ENCODE results near the gene IL34.
A peak's percentile ranks its signal among the peaks of the same experiment; 100 is the strongest.
"Not testable (repeated sequence)": the region's sequence is repeated elsewhere in the genome, so short reads cannot be mapped to it uniquely, and the experiment has no call there.

IL34 gene

DNA sequence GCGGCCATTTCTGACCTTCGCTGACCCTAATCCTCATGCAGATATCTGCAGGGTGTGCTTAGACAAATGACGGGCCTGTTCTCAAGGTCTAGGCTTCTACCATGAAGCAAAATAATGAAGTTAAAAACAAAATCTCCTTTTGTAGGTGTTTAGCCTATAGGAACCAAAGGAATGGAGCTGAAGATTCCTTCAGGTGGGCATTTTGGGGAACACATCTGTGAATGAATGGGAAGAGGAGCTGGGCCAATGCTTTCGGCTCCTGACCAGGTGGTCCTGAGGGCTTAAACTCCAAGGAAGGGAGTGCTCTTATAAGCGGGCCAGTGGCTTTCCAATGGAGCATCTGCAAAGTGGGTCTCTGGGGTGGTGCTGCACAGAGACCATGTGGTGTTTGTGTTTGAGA, 14.1 kb upstream of the IL34 start:
- DNase-seq: no peak

DNA sequence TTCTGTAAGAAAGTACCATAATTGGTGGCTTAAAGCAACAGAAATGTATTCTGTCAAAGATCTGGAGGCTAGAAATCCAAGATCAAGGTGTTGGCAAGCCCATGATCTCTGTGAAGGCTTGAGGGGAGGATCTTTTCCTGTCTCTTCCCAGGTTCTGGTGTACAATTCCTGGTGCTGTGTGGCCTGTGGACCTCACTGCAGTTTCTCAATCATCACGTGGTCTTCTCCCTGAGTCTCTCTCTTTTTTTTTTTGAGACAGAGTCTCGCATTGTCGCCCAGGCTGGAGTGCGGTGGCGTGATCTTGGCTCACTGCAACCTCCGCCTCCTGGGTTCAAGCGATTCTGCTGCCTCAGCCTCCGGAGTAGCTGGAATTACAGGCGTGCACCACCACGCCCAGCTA, 12.7 kb upstream of the IL34 start:
- DNase-seq: not testable (repeated sequence)

DNA sequence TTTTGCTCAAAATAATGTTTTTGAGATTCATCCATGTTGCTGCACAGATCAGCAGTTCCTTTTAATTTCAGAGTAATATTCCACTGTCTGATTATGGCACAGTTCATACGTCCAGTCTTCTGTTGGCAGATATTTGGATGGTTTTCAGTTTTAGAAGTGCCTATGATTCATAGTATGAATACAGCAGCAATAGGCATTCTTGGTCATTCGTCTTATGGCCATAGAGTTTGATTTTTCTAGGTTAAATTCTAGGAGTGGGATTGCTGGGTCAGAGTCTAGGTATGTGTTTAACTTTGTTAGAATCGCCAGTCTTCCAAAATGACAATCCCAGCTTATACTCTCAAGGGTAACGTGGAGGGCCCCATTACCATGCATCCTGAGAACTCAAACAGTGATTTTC, 11.5 kb upstream of the IL34 start:
- no peak for DNase-seq

DNA sequence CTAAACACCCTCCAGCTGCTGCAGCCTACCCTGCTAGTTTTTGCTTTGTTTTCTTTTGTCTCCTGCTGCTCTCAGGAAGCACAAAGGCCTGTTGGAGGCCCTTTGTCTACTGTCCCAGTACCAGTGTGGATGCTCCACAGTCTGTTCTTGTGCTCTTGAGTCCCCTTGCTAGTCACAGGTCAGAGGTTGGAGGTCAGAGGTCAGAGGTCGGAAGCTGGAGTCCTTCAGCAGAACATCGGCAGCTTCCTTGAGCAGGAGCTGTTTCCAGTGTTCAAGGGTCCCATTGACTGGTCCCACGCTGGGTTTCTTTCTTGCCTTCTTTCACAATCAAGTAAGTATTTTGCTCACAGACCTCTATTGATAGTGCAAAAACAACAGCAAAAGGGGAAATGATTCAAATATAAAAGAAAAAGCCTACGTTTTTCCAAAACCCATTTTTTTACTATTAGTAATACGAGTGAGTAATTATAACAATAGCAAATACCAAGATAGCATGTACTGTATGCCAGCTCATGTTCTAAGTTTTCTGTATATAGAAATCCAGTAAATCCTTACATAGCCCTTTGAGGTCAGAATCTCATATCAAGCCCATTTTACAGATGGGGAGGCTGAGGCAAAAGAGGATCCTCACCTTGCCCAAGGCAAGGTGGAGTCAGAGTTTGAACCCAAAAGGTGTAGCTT, 10.9 kb upstream of the IL34 start:
- no peak for DNase-seq

DNA sequence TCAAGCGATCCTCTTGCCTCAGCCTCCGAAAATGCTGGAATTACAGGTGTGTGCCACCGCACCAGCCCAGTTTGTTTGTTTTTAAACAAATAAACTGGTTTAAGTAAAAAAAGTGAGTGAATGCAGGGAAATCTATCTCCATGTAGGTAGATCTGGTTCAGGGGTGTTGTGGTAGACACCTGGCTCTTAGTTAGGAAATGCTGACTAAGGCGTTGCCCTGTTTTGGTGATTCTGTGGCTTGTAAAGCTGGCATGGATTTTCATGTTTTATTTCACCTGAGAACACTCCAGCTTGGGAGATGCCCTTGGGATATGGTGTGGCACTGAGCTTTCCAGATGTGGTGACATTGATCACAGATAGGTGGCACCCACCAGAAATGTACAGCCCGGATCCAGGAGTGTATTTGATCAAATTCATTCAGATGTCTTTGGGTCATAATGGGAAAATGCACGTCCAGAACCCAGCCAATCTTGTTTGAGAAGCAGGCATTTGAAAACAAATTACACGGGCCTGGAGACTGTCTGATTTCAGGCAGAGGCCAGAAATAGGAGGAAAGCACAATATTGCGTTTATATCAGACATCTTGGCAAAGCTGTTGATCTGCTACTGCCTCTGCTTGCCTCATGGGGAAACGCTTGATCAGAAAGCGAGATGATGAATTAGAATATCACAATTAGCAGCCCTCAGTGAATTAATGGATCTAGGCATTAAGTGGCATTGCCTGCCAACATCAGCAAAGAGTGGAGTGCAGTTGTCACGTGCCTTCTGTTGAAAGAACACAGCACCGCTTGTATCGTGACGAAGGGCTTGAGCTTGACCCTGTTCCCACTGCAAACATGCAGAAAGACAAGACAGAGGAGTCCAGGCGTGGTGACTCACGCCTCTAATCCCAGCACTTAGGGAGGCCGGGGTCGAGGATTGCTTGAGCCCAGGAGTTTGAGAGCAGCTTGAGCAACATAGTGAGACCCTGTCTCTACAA, 7.3 kb upstream of the IL34 start:
- no peak for DNase-seq

DNA sequence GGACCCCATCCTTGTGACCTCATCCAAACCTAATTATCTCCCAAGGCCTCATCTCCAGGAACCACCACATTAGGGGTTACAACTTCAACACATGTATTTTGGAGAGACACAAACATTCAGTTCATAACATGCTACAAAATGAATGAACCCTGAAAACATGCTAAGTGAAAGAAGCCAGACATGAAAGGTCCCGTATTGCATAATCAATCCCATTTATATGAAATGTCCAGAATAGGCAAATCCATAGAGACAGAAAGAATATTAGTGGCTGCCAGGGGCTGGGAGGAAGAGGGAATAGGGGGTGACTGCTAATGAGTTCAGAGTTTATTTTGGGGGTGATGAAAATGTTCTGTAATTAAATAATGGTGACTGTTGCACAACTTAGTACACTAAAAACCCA, 3.7 kb upstream of the IL34 start:
- DNase-seq: no peak

DNA sequence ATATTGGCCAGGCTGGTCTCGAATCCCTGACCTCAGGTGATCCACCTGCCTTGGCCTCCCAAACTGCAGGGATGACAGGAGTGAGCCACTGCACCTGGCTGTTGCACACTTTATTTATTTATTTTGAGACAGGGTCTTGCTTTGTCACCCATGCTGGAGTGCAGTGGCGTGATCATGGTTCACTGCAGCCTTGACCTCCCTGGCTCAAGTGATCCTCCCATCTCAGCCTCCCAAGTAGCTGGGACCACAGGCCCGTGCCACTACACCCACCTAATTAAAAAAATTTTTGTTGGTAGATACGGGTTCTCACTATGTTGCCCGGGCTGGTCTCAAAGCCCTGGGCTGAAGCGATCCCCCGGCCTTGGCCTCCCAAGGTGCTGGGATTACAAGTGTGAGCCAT, 3.1 kb upstream of the IL34 start:
- not testable (repeated sequence) for DNase-seq

DNA sequence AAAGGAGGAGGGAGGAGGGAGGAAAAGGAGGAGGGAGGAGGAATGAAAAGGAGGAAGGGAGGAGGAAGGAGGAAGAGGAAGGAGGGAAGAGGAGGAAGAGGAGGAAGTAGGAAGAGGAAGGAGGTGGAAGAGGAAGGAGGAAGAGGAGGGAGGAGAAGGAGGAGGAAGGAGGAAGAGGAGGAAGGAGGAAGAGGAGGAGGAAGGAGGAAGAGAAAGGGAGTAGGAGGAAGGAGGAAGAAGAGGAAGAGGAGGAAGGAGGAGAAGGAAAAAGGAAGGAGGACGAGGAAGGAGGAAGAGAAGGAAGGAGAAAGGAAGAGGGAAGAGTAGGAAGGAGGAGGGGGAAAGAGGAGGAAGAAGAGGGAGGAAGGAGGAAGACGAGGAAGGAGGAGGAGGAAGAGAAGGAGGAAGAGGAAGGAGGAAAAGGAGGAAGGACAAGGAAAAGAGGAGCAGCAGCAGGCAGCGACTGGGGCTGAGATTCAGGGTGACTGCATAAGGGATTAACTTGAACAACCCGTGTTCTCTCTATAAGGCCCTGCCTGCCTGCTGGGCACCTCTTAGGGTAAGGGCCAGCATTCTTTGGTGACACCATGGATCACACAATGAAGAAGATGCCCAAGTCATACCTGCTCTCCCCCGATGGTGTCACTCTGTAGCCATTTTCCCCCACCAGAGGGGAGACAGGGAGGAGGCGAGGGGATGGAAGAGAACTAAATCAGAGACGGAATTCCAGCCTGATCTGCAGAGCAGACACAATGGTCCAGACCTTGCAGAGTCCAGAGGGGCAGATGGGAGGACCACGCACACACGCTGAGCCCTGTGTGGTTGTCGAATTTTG, 1.4 kb upstream of the IL34 start:
- no peak for DNase-seq

DNA sequence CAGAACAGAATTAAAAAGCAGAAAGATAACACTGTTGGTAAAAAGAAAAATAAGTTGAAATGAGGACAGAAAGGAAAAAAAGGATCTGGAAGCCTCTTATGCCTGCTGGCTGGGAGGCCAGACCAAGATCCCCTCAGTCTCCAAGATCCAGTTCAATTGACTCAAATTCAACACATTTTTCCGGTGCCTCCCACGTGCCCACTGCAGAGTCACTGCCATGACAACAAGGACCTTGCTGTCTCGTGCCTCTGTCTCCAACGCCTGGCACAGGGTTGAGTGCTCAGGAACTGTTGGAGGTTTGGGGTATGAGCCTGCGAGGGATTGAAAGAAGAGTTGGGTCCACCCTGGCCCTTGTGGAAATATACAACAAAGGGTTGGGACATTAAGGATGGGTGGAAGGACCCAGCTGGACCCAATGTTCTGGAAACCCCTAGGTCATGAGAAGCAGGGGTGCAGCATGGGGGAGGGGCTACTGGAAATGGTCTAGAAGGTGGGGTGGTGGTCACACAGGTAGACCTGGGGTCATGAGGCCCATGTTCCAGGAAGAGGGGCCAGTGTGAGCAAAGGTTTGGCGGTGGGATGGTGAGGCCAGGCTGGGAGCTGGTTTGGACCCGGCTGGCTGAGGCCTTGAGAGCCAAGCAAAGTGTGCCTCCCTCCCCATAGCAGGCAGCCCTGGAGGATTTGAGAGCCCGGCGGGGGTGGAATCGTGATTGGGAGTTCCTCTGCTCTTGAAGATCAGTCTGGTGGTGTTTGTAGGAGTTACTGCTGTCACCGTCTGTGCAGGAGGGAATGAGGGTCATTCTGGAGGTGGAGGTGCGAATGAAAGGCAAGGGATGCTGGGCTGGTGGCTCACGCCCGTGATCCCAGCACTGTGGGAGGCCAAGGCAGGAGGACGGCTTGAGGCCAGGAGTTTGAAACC, 1.3 kb downstream of the IL34 start:
- no peak for DNase-seq

DNA sequence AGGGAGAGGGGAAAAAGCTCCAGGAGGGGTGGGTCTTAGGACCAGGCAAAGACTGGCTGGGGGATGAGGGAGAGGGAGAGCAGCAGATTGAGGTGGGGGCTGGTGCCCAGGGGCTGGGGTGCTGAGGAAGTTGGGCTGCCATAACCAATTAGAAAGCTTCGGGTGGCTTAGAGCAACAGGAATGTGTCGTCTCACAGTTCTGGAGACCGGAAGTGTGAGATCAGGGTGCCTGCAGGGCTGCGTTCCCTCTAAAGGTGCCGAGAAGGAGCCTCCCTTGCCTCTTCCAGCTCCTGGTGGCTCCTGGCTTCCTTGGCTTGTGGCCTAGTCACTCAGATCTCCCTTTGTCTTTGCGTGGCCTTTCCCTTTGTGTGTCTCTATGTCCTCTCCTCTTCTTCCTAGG, 2.2 kb downstream of the IL34 start:
- no peak for DNase-seq

DNA sequence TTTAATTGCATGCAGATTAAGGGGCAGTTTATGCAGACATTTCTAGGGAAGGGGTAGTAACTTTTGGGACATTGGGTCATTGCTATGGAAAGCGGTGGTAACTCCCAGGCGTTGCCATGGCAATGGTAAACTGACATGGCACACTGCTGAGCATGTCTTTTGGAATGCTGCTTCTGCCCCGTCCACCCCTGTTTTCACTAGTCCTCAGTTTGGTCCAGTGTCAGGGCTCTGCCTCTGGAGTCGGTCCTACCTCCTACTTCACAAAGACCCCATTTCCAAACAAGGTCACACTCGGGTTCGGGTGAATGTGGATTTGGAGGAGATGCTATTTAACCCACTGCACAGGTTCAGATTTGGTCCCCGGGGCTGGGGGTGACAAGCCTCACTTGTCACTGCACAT, 2.9 kb downstream of the IL34 start:
- no peak for DNase-seq

DNA sequence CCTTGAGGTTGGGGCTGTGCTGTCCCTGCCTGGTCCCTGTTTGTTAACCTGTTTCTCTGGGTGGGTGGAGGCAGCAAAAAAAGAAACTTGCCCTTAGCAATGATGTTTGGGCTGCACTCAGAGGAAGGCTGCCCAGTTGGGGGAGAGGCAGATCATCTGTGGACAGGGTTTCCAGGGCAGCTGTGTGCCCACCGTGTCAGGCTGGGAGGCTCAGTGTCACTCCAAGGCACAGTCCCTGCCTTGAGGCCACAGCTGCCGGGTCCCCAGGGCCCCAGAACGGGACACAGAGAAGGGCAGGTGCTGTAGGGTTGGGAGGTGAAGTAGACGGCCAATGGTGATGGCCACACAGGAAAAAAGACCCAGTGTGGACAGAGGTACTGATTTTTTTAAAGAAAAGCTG, 3.9 kb downstream of the IL34 start:
- no peak for DNase-seq

DNA sequence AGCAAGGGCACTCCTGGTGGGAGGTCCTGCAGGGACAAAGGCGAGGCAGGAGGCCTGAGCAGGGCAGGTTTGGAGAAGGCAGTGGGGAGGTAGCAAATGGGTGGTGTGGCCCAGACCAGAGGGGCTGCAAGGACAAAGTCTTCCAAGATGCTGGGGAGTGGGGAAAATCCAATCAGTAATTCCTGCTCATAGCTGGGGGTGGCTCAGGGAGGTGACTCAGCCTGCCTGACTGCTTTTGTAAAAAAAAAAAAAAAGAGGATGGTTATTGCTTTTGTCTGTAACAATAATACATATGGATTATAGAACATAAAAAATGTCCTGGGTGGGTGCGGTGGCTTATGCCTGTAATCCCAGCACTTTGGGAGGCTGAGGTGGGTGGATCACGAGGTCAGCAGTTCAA, 5.2 kb downstream of the IL34 start:
- no peak for DNase-seq

DNA sequence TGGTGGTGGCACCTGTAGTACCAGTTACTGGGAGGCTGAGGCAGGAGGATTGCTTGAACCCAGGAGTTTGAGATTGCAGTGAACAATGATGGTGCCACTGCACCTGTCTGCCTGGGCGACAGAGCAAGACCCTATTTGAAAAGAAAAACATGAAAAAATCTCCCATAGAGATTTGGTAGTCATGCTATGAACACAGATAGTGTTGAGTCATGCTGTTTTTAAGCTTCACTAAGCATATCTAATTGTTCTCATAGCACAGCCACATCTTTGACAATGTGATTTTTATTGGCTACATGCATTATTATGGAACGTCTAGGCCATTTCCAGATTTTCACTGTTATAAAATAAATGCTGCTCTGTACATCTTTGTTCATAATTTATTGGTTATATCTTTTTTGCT, 6.0 kb downstream of the IL34 start:
- no peak for DNase-seq

DNA sequence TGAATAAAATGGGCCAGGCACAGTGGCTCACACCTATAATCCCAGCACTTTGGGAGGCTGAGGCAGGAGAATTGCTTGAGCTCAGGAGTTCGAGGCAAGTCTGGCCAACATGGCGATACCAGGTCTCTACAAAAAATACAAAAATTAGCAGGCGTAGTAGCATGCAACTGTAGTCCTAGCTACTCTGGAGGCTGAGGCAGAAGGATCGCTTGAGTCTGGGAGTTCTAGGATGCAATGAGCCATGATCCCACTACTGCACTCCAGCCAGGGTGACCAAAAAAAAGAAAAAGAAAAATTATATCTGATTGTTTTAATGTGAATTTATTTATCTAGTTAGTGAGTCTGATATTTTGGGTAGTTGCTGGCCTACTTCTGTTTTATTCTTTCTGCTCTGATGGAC, 7.0 kb downstream of the IL34 start:
- no peak for DNase-seq

DNA sequence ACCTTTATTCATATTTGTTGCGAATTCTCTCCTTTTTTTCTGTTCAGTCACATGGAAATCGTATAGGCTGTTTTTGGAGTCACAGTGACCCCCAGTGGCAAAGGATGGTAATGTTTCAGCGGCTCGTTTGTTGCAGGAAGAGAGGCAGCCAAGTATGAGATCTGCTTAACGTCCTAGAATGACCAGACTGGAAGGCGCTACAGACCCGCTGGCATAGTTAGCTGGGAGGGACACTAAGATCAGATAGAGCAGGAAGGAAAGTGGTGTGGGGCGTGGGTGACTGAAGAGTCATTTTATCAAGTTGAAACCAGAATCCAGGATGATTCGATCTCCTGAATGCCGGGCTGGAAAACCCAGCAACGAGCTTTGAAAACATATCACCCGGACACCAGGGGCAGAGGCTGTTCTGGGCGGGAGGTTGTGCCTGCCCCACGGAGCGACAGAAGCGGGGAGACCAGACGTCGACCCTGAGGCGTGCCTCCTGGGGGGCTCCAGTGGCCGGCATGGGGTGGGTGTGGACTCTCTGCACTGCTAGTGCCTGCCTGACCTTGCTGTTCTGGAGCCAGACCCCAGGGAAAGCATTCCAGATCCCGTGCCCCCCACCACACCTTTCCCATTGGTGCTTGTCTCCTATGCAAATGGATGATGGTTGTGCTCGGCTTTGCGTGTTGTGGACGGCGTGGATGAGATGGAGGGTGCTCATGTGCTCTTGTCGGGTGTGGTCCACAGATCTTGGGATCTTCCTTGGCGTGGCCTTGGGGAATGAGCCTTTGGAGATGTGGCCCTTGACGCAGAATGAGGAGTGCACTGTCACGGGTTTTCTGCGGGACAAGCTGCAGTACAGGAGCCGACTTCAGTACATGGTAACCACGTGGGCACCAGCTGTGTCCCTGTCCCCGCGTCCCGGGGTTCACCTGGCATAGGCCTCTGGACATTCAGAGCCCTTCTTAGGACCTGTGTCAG, 7.7 kb downstream of the IL34 start:
- DNase-seq: peak; percentile 69 to 83

DNA sequence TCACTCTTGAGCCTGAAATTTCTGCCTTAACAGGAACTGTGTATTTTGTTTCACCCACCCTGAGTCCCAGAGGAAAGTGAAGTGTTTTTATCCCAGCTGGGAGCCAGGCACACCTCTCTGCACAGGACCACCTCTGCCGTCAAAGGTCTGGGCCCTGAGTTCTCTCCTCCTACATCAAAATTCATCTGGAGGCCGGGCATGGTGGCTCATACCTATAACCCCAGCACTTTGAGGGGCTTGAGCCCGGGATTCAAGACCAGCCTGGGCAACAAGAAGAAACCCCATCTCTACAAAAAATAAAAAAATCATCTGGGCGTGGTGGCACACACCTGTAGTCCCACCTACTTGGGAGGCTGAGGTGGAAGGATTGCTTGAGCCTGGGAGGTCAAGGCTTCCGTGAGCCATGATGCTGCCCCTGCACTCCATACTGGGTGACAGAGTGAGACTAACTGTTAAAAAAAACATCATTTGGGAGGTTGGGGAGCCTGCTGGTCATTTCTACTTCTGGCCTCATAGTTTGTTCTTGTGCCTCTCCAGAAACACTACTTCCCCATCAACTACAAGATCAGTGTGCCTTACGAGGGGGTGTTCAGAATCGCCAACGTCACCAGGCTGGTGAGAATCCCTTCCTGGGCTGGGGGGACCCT, 9.8 kb downstream of the IL34 start:
- no peak for DNase-seq

DNA sequence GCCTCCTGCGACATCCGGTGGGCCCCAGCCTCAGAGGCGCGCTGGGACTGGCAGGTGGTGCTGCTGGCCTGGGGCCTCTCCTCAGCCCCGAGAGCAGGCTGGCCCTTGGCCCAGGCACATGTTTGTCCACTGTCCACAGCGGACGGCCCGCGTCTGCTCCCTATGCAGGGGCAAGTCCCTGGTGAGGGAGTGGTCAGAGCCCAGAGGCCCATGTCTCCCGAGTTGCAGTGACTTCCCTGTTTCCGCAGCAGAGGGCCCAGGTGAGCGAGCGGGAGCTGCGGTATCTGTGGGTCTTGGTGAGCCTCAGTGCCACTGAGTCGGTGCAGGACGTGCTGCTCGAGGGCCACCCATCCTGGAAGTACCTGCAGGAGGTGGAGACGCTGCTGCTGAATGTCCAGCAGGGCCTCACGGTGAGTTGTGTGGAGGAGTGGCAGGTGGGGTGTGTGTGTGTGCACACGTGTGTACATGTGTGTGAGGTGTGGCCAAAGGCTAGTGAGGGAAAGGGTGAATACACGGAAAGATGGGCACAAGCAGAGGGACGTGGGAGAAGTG, 10.4 kb downstream of the IL34 start:
- DNase-seq: no peak

DNA sequence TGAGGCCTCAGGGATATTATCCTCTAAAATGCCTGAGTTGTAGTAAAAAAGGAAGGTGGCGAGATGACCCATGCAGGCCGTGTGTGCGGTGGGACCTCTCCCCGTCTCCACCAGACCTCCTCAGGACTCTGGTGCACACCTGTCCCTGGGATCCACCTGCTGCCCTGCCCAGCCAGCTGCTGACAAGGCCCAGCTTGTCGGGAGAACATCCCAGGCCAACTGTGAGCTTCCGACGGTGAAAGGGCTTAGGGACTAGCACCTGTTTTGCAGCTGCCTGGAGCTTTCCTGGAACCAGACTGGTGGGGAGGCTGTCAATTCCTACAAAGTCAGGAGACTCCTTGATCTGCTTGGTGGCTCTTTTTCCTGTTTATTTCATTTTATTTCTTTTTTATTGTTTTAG, 11.6 kb downstream of the IL34 start:
- no peak for DNase-seq

DNA sequence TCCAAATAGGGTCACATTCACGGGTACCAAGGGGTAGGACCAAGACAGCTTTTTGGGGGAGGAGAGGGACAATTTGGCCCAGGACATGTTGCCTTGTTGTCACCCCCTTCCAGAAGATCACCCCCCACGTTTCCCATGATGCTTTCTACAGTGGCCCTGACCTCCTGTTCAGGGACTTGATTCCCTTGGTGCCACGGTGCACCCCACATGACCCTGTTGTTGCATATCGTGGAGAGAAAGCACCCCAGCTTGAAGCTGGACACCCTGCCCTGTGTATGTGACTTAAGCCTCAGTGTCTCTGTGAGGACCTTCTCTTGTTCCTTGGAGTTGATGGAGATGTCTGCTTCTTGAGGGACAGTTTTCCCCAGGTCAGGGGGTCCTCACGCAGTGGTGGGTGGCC, 12.6 kb downstream of the IL34 start:
- no peak for DNase-seq
